ENCODE results near the gene IER3IP1. TPM values are rescaled to one million over a fixed set of nuclear protein-coding genes. Genes with fewer than 3 reads are reported as not detected.

Gene IER3IP1
- total RNA-seq: 10 to 100 TPM in 1 of 4 donors, 1 to 10 TPM in 3; 8.1 to 11.1 (median 8.8) TPM

GRCh38 chr18:47175898-47176575 lies at the start of gene IER3IP1:
IER3IP1 (minus strand) TSS chr18:47176364; CDS start chr18:47176277, 87 bp downstream.
- no peaks in the 10 kb centered on the region for H3K27me3 ChIP-seq
- peak within 1 kb of the TSS; percentile 73 to 95 (median 76) for H3K4me3 ChIP-seq
- H3K27ac ChIP-seq: peak within 1 kb of the TSS; percentile 62 to 87 (median 76)
- no peaks in the 10 kb centered on the region for H3K36me3 ChIP-seq
- H3K9me3 ChIP-seq: no peaks in the 10 kb centered on the region
- TF ChIP-seq POLR2A (IDR thresholded peaks at IDR 0.05) (peak in 1 of 2 donors; percentile 57), CTCF (IDR thresholded peaks at IDR 0.05) (peak in 1 of 6 experiments; percentile 17)
- peak; percentile 84 to 97 (median 96) for DNase-seq
- H3K4me1 ChIP-seq: peaks cover 0 to 11% (median 5%) of the 10 kb centered on the region in 4 donors

- TF ChIP-seq CTCF (IDR thresholded peaks at IDR 0.05): peak in 3 of 6 experiments; percentile 44 to 56 (median 50)
- TF ChIP-seq POLR2A (IDR thresholded peaks at IDR 0.05): no peak
- Histone ChIP-seq H3K4me1 (no peaks in the 10 kb centered on the region), H3K27ac (no peak overlapping the region), H3K9me3 (no peaks in the 10 kb centered on the region), H3K36me3 (no peaks in the 10 kb centered on the region), H3K4me3 (no peak overlapping the region), H3K27me3 (no peaks in the 10 kb centered on the region)
- no peak for DNase-seq
Observed at GRCh38 chr18:47215554-47216138, 39.5 kb upstream of the IER3IP1 start.

GRCh38 chr18:47209171-47209570 lies 33.0 kb upstream of the IER3IP1 start:
- H3K4me1 ChIP-seq: no peaks in the 10 kb centered on the region
- no peaks in the 10 kb centered on the region for H3K27me3 ChIP-seq
- H3K4me3 ChIP-seq: no peak overlapping the region
- no peak overlapping the region for H3K27ac ChIP-seq
- TF ChIP-seq CTCF (IDR thresholded peaks at IDR 0.05) (no peak), POLR2A (IDR thresholded peaks at IDR 0.05) (no peak)
- no peak for DNase-seq
- no peaks in the 10 kb centered on the region for H3K36me3 ChIP-seq
- H3K9me3 ChIP-seq: no peaks in the 10 kb centered on the region

- no peaks in the 10 kb centered on the region for H3K36me3 ChIP-seq
- no peak overlapping the region for H3K27ac ChIP-seq
- H3K27me3 ChIP-seq: no peaks in the 10 kb centered on the region
- TF ChIP-seq CTCF (IDR thresholded peaks at IDR 0.05) (no peak), POLR2A (IDR thresholded peaks at IDR 0.05) (no peak)
- no peak for DNase-seq
- H3K4me3 ChIP-seq: no peak overlapping the region
- no peaks in the 10 kb centered on the region for H3K9me3 ChIP-seq
- H3K4me1 ChIP-seq: no peaks in the 10 kb centered on the region
Observed at GRCh38 chr18:47206945-47207637, 30.9 kb upstream of the IER3IP1 start.

- Histone ChIP-seq H3K4me1 (no peaks in the 10 kb centered on the region), H3K27ac (no peak overlapping the region), H3K27me3 (no peaks in the 10 kb centered on the region), H3K36me3 (no peaks in the 10 kb centered on the region), H3K4me3 (no peak overlapping the region), H3K9me3 (no peaks in the 10 kb centered on the region)
- TF ChIP-seq CTCF (IDR thresholded peaks at IDR 0.05) (peak; percentile 21 to 91 (median 81)), POLR2A (IDR thresholded peaks at IDR 0.05) (no peak)
- peak in 1 of 3 donors; percentile 67 for DNase-seq
Observed at GRCh38 chr18:47204908-47205522, 28.9 kb upstream of the IER3IP1 start.
